GM23338 (cell line): ENCODE measurements around the gene CCSAP.

Experiments
- CREB1 ChIP-seq: fragments of 250-450 bp; sonication (Bioruptor Pico); IDR thresholded peaks from 2 replicates; pipeline ENCODE4 v1.5.0; 2020; ENCODE audit warnings: low read depth, mild to moderate bottlenecking, moderate library complexity
- CTCF ChIP-seq, 2 experiments: fragments of 200-600 bp in 1 of 2; sonication (generic) in 1 of 2; conservative IDR thresholded peaks; 2 replicates each; pipeline versions ENCODE4 v1.5.1 to v1.6.1; 2016 to 2017; ENCODE audit warnings: antibody characterized with exemption in 2 of 2, low read depth in 2 of 2, mild to moderate bottlenecking in 2 of 2, moderate library complexity in 1 of 2
- EZH2 ChIP-seq: fragments of 200-600 bp; sonication (generic); IDR thresholded peaks from one replicate; pipeline ENCODE4 v1.8.0; 2017; ENCODE audit warnings: antibody characterized with exemption, mild to moderate bottlenecking, low read depth; ENCODE audit not compliant: unreplicated experiment
- EZH2phosphoT487 ChIP-seq: fragments of 200-600 bp; sonication (generic); IDR thresholded peaks from one replicate; pipeline ENCODE4 v1.8.1; 2018; ENCODE audit warnings: antibody characterized with exemption; ENCODE audit not compliant: unreplicated experiment
- JUNB ChIP-seq: IDR thresholded peaks from one replicate; pipeline ENCODE4 v1.6.1; 2016; ENCODE audit warnings: antibody characterized with exemption; ENCODE audit not compliant: unreplicated experiment
- POLR2AphosphoS5 ChIP-seq: IDR thresholded peaks from 2 replicates; pipeline ENCODE4 v1.6.1; 2016; ENCODE audit warnings: antibody characterized with exemption, low read depth
- ZNF114 ChIP-seq: fragments of 250-450 bp; sonication (Bioruptor Pico); IDR thresholded peaks from 2 replicates; pipeline ENCODE4 v1.5.0; 2020; ENCODE audit warnings: mild to moderate bottlenecking, moderate library complexity
- ZNF331 ChIP-seq: fragments of 250-450 bp; sonication (Bioruptor Pico); IDR thresholded peaks from 2 replicates; pipeline ENCODE4 v1.5.0; 2020; ENCODE audit warnings: low read depth, mild to moderate bottlenecking, moderate library complexity

GRCh38 chr1:229296541-229296941 lies 46.3 kb downstream of the CCSAP start:
- TF ChIP-seq CTCF (conservative IDR thresholded peaks at IDR 0.05; ENCODE audit: low read depth in 2 of 2) (no peak), EZH2 (no peak), POLR2AphosphoS5 (no peak), ZNF114 (CRISPR knock-in tag) (no peak), ZNF331 (no peak), CREB1 (CRISPR knock-in tag) (no peak), EZH2phosphoT487 (no peak), JUNB (no peak)
